ENCODE measurements around the gene PAX3.

PAX3 gene

DNA sequence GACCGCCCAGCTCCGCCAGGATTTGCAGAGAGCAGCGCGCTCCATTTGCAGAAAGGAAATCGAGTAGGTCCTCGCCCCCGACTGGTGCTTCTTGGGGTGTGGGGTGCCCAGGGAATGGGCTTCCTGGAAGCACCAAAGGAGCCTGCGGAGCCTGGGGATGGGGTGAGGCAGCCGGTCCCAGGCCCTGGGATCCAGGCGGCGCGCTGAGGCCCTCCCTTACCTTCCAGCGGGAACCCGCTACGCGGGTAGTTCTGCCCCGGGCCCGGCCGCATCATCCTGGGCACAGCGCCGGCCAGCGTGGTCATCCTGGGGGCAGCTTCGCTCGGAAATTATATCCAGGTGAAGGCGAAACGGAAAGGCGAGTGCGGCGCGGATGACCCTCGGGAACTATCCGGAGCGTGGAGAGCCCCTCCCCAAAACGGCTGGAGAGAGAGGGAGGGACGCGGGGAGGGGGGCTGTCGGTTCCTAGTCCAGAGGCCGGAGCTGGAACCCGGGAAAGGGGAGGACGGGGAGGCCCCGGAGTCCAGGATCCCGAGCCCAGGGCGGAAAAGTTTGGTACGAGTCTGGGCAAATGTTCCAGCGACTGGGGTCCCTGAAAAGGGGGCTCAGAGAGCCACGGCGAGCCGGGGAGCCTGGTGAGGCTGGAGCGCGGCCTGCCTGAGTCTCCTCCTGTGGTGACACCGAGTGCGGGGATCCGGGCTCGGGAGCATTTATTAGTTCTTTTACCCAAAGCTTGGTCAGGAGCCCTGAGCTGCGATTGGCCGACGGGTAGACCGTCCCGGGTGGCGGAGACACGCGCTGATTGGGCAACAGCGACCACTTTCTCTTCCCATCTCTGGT lies at the start of gene PAX3:
Gene PAX3 (minus strand): TSS at position 688 of the 840 bp plus-strand sequence. CDS start 383 bp downstream, at position 305.
- peaks cover 99% of the 10 kb centered on the region for H3K27me3 ChIP-seq (ENCODE audit: control insufficient read depth, insufficient read depth, low read length)
- no peaks in the 10 kb centered on the region for H3K36me3 ChIP-seq (ENCODE audit: control insufficient read depth, insufficient read depth, low read length)
- H3K4me3 ChIP-seq (ENCODE audit: low read length): no peak within 1 kb of the TSS
- H3K4me1 ChIP-seq (ENCODE audit: control insufficient read depth, insufficient read depth, low read length): peaks cover 34% of the 10 kb centered on the region
- H3K9ac ChIP-seq (ENCODE audit: low read length): no peak within 1 kb of the TSS
- H3K9me3 ChIP-seq (ENCODE audit: control insufficient read depth, low read length): peaks cover 5% of the 10 kb centered on the region

DNA sequence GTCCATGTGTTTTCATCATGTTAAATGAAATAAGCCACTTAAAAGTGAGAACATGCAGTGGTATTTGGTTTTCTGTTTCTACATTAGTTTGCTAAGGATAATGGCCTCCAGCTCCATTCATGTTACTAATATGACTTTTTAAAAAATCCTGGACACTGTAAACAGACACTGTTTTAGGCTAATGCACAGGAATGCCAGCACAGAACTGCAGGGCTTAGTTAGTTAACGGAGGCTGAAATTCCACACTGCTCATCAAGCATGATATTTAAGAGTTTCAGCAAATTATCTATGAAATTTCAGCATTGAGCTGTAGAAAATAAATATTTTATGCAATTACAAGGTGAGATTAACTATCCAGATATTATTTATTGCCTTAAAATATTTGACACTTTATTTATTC lies 42.5 kb upstream of the PAX3 start:
- Histone ChIP-seq H3K9ac (ENCODE audit: low read length) (no peak overlapping the region), H3K4me3 (ENCODE audit: low read length) (no peak overlapping the region), H3K9me3 (ENCODE audit: control insufficient read depth, low read length) (no peaks in the 10 kb centered on the region), H3K4me1 (ENCODE audit: control insufficient read depth, insufficient read depth, low read length) (no peaks in the 10 kb centered on the region), H3K36me3 (ENCODE audit: control insufficient read depth, insufficient read depth, low read length) (no peaks in the 10 kb centered on the region), H3K27me3 (ENCODE audit: control insufficient read depth, insufficient read depth, low read length) (no peaks in the 10 kb centered on the region)

DNA sequence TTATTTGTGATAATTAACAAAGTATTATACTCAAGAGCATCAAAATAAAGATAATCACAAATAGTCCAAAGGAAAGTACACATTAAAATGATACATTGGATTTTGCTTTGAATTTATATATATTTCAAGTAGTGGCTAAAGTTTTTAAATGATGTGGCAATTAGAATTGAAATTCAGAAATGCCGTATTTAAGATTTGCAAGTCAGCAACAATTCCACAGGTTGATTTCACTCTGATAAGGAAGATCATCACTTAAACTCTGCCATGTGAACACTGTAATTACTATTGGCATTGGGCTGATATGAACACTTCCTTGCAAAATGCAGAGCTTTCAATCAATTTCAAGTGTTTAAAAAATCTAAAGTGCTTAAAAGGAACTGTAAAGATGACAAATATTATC lies 39.6 kb upstream of the PAX3 start:
- Histone ChIP-seq H3K36me3 (ENCODE audit: control insufficient read depth, insufficient read depth, low read length) (no peaks in the 10 kb centered on the region), H3K9ac (ENCODE audit: low read length) (no peak overlapping the region), H3K9me3 (ENCODE audit: control insufficient read depth, low read length) (no peaks in the 10 kb centered on the region), H3K27me3 (ENCODE audit: control insufficient read depth, insufficient read depth, low read length) (no peaks in the 10 kb centered on the region), H3K4me1 (ENCODE audit: control insufficient read depth, insufficient read depth, low read length) (no peaks in the 10 kb centered on the region), H3K4me3 (ENCODE audit: low read length) (no peak overlapping the region)

DNA sequence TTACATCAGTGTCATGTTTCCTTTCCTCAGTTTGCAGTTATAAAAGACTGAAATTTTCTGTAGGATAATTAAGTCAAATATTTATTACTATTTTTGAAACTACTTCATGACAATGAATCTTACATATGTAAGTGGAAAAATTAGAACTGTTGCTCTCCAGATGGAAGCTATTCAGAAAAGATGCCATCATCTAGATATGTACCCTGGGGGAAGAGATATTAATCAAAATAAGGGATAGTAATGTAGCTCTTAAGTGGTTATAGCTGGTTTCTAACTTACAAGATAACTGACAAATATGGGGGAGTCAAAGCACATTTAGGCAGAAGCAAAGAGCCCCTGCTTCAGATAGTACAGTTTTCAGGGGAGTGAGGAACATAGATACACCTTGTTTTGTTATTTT lies 38.1 kb upstream of the PAX3 start:
- no peaks in the 10 kb centered on the region for H3K27me3 ChIP-seq (ENCODE audit: control insufficient read depth, insufficient read depth, low read length)

DNA sequence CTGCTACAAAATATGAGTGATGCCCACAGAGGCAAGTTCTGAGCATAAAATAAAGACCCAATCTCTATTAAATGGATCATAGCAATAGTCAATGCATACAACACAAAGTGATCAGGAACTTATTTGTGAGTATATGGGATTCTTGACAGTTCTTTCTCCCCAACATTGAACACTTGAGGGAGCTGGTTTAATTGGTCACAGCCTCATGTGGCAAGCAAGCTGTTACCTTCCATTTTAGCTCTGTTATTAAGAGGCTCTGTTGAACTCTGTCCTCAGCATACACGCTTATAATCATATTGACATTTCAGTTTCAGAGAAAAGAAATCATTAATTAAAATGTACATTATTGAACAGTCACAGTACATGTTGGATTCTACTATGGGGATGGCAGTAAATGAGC lies 37.6 kb upstream of the PAX3 start:
- H3K36me3 ChIP-seq (ENCODE audit: control insufficient read depth, insufficient read depth, low read length): no peaks in the 10 kb centered on the region
- H3K4me3 ChIP-seq (ENCODE audit: low read length): no peak overlapping the region
- H3K9ac ChIP-seq (ENCODE audit: low read length): no peak overlapping the region
- H3K27me3 ChIP-seq (ENCODE audit: control insufficient read depth, insufficient read depth, low read length): no peaks in the 10 kb centered on the region
- no peaks in the 10 kb centered on the region for H3K9me3 ChIP-seq (ENCODE audit: control insufficient read depth, low read length)
- H3K4me1 ChIP-seq (ENCODE audit: control insufficient read depth, insufficient read depth, low read length): no peaks in the 10 kb centered on the region

More for the DNA sequence above, 38.1 kb upstream of the PAX3 start:
- Histone ChIP-seq H3K4me1 (ENCODE audit: control insufficient read depth, insufficient read depth, low read length) (no peaks in the 10 kb centered on the region), H3K9me3 (ENCODE audit: control insufficient read depth, low read length) (no peaks in the 10 kb centered on the region), H3K36me3 (ENCODE audit: control insufficient read depth, insufficient read depth, low read length) (no peaks in the 10 kb centered on the region), H3K4me3 (ENCODE audit: low read length) (no peak overlapping the region), H3K9ac (ENCODE audit: low read length) (no peak overlapping the region)

DNA sequence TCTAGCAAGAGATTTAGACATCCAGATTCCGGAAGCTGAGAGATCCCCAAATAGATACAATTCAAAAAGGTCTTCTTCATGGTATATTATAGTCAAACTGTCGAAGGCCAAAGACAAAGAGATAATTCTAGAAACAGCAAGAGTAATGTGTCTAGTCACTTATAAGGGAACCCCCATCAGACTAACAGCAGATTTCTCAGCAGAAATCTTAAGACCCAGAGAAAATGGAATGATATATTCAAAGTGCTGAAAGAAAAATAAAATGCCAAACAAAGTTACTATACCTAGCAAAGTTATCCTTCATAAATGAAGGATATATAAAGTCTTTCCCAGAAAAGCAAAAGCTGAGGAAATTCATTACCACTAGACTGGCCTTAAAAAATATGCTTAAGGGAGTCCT lies 36.1 kb upstream of the PAX3 start:
- no peaks in the 10 kb centered on the region for H3K36me3 ChIP-seq (ENCODE audit: control insufficient read depth, insufficient read depth, low read length)
- no peaks in the 10 kb centered on the region for H3K4me1 ChIP-seq (ENCODE audit: control insufficient read depth, insufficient read depth, low read length)
- H3K4me3 ChIP-seq (ENCODE audit: low read length): no peak overlapping the region
- no peaks in the 10 kb centered on the region for H3K9me3 ChIP-seq (ENCODE audit: control insufficient read depth, low read length)
- H3K9ac ChIP-seq (ENCODE audit: low read length): no peak overlapping the region
- no peaks in the 10 kb centered on the region for H3K27me3 ChIP-seq (ENCODE audit: control insufficient read depth, insufficient read depth, low read length)

DNA sequence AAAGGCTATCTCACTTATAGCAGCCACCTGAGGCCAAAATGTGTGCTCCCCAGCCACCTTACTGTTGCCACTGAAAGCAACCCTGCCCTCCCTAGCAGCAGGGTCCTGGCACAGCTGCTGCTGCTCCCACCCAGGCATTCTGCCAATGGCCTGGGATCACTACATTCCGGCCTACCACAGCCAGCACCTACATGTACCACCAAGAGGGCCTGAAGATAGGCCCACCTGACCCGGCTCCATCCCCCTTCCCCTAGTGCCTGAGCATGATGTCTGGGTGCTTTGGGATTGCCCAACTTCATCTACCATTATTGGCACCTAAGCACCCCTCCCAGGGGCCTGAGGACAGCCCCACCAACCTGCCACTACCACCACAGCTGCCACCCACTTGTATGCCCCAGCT lies 34.6 kb upstream of the PAX3 start:
- Histone ChIP-seq H3K4me3 (ENCODE audit: low read length) (no peak overlapping the region), H3K4me1 (ENCODE audit: control insufficient read depth, insufficient read depth, low read length) (no peaks in the 10 kb centered on the region), H3K9ac (ENCODE audit: low read length) (no peak overlapping the region), H3K27me3 (ENCODE audit: control insufficient read depth, insufficient read depth, low read length) (no peaks in the 10 kb centered on the region), H3K36me3 (ENCODE audit: control insufficient read depth, insufficient read depth, low read length) (no peaks in the 10 kb centered on the region), H3K9me3 (ENCODE audit: control insufficient read depth, low read length) (no peaks in the 10 kb centered on the region)

DNA sequence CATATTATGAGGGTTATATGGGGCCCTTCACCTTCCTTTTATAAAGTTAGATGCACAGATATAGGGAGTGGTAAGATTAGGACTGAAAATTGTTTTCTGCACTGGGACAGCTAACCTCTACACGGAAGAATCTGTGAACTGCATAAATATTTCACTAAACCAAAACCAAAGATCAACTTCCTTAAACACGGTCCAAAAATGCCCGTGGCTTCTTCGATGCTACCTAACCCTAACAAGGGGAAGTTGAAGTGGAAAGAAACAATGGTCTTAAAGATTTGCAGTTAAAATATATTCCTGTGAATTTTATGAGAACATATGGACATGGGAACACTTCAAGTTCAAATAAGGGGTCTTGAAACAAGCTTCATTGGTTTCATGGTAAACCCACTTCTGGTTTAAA lies 33.3 kb upstream of the PAX3 start:
- H3K9me3 ChIP-seq (ENCODE audit: control insufficient read depth, low read length): no peaks in the 10 kb centered on the region
- H3K9ac ChIP-seq (ENCODE audit: low read length): no peak overlapping the region
- H3K27me3 ChIP-seq (ENCODE audit: control insufficient read depth, insufficient read depth, low read length): no peaks in the 10 kb centered on the region
- no peak overlapping the region for H3K4me3 ChIP-seq (ENCODE audit: low read length)
- no peaks in the 10 kb centered on the region for H3K36me3 ChIP-seq (ENCODE audit: control insufficient read depth, insufficient read depth, low read length)
- H3K4me1 ChIP-seq (ENCODE audit: control insufficient read depth, insufficient read depth, low read length): no peaks in the 10 kb centered on the region

DNA sequence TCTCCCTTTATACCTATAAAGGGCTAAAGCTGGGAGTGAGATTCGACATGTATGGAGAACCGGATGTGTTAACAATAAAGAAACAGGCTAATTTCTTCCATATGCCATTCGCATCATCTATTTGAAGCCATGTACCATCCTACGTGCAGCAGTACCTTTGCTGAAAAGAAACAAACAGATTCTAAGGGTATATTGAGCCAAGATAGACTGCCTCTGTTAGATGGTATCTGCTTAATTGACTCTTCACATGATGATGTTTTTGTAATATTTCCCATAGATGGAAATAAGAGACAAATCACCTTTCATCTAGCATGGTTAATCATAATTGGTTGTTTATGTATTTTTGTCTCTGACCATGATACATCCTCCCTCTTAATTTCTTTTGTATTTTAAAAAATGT lies 32.1 kb upstream of the PAX3 start:
- H3K27me3 ChIP-seq (ENCODE audit: control insufficient read depth, insufficient read depth, low read length): no peaks in the 10 kb centered on the region
- no peak overlapping the region for H3K9ac ChIP-seq (ENCODE audit: low read length)
- H3K4me3 ChIP-seq (ENCODE audit: low read length): no peak overlapping the region
- no peaks in the 10 kb centered on the region for H3K36me3 ChIP-seq (ENCODE audit: control insufficient read depth, insufficient read depth, low read length)
- H3K9me3 ChIP-seq (ENCODE audit: control insufficient read depth, low read length): no peaks in the 10 kb centered on the region
- H3K4me1 ChIP-seq (ENCODE audit: control insufficient read depth, insufficient read depth, low read length): no peaks in the 10 kb centered on the region

DNA sequence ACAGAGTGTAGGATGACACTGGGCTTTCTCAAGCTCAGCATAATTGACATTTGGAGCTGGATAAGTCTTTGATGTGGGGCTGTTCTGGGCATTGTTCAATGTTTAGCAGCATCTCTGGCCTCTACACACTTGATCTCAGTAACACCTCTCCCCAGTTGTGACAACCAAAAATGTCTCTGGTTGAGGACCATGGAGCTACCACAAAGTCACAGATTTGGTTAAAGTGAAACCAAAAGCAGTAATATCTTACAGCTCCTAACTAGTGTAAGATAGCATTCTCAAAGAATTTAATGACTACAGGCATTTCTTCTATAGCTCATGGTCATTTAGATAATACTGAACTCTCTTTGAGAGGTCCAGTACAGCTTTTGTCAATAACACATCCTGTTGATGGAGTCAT lies 23.4 kb upstream of the PAX3 start:
- Histone ChIP-seq H3K36me3 (ENCODE audit: control insufficient read depth, insufficient read depth, low read length) (no peaks in the 10 kb centered on the region), H3K27me3 (ENCODE audit: control insufficient read depth, insufficient read depth, low read length) (peaks cover 35% of the 10 kb centered on the region), H3K4me1 (ENCODE audit: control insufficient read depth, insufficient read depth, low read length) (peaks cover 7% of the 10 kb centered on the region), H3K4me3 (ENCODE audit: low read length) (no peak overlapping the region), H3K9ac (ENCODE audit: low read length) (no peak overlapping the region), H3K9me3 (ENCODE audit: control insufficient read depth, low read length) (no peaks in the 10 kb centered on the region)

DNA sequence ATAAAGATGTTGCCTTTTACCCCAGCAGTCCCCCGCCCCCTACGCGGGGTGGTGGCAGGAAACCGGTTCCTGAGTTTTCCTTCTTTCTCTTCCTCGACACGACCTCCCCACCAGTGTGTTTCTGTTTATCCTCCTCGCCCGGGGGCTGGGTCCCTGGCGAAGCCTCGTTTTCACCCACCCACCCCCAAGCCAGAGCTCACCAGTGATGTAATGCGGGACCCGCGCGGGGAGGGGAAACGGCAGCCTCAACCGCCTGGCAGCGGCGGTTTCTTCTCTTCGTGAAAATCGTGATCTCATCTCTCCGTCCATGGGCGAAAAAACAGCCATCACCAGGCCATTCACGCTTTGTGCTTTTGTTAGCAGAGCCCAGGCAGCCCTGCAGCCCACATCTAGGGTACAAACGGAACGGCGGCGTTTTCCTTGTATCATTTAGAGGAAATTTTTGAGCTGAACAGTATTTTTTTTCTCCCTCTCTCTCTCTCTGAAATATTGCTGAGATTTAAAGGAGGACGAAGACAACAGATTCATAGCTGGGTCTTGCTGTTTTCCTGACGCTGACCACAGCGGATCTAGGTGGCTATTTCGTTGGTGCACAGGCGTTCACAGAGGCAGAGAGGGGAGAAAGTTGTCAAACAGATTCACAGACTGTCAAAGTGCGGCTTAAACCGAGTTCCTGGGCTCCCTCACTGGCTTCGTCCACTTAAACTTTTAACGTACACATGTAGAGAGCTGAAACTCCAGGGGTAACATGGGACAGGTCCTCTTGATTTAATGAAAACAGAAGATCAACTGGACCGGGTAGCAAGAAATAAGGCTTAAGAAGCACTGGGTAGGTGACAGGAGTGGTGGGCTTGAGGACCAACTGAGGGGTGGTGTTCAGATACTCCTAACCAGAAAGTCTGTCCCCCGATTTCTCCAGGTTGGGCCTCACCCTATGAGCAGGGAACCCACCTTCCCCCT lies 21.9 kb upstream of the PAX3 start:
- Histone ChIP-seq H3K4me3 (ENCODE audit: low read length) (no peak overlapping the region), H3K4me1 (ENCODE audit: control insufficient read depth, insufficient read depth, low read length) (peaks cover 7% of the 10 kb centered on the region), H3K36me3 (ENCODE audit: control insufficient read depth, insufficient read depth, low read length) (no peaks in the 10 kb centered on the region), H3K27me3 (ENCODE audit: control insufficient read depth, insufficient read depth, low read length) (peaks cover 45% of the 10 kb centered on the region), H3K9me3 (ENCODE audit: control insufficient read depth, low read length) (no peaks in the 10 kb centered on the region), H3K9ac (ENCODE audit: low read length) (no peak overlapping the region)

Data from mucosa of stomach (tissue), 1 donor.